Measurements from ENCODE around the gene ANK3.

- TF ChIP-seq POLR2A (IDR thresholded peaks at IDR 0.05) (no peak), POLR2AphosphoS5 (IDR thresholded peaks at IDR 0.05) (no peak), CTCF (IDR thresholded peaks at IDR 0.05) (no peak), EP300 (IDR thresholded peaks at IDR 0.05) (no peak)
Measured at GRCh38 chr10:60298408-60299389, 91.0 kb downstream of the ANK3 start.

Measured in sigmoid colon (tissue), 4 donors.